HL-60/S4 (cell line): ENCODE results near the gene RHBDD1.

Experiments used
- in situ Hi-C: fragments of 300-500 bp; cut with MboI; formaldehyde crosslinking; loops from 2 replicates; pipeline ENCODE4 v1.14.3; 2022; ENCODE audit warnings: low sequenced_read_pairs

Gene RHBDD1

GRCh38 chr2:226882606-226883005, 46.8 kb downstream of the RHBDD1 start:
- in situ Hi-C loops, result no loop called here

GRCh38 chr2:226883296-226883795, 47.5 kb downstream of the RHBDD1 start:
- in situ Hi-C loops, result no loop called here

GRCh38 chr2:226884166-226884565, 48.3 kb downstream of the RHBDD1 start:
- in situ Hi-C loops, result no loop called here

GRCh38 chr2:226885769-226886435, 50.0 kb downstream of the RHBDD1 start:
- in situ Hi-C loops, result no loop called here

- in situ Hi-C loops, result no loop called here
Observed at GRCh38 chr2:226887940-226888339, 52.1 kb downstream of the RHBDD1 start.

GRCh38 chr2:226888378-226888965, 52.6 kb downstream of the RHBDD1 start:
- in situ Hi-C loops, result no loop called here

- in situ Hi-C loops, result no loop called here
Observed at GRCh38 chr2:226888971-226889370, 53.1 kb downstream of the RHBDD1 start.

- in situ Hi-C loops, result no loop called here
Observed at GRCh38 chr2:226890286-226890685, 54.4 kb downstream of the RHBDD1 start.

- in situ Hi-C loops, result no loop called here
Observed at GRCh38 chr2:226891780-226892590, 56.1 kb downstream of the RHBDD1 start.

- in situ Hi-C loops, result no loop called here
Observed at GRCh38 chr2:226892729-226893128, 56.9 kb downstream of the RHBDD1 start.

- in situ Hi-C loops, result no loop called here
Observed at GRCh38 chr2:226893216-226893615, 57.4 kb downstream of the RHBDD1 start.

- in situ Hi-C loops, result no loop called here
Observed at GRCh38 chr2:226894752-226895151, 58.9 kb downstream of the RHBDD1 start.

- in situ Hi-C loops, result no loop called here
Observed at GRCh38 chr2:226895579-226895978, 59.7 kb downstream of the RHBDD1 start.

- in situ Hi-C loops, result no loop called here
Observed at GRCh38 chr2:226898121-226898520, 62.3 kb downstream of the RHBDD1 start.

GRCh38 chr2:226898897-226899296, 63.0 kb downstream of the RHBDD1 start:
- in situ Hi-C loops, result no loop called here

GRCh38 chr2:226902041-226902966, 66.5 kb downstream of the RHBDD1 start:
- in situ Hi-C loops, result no loop called here

GRCh38 chr2:226903179-226903578, 67.3 kb downstream of the RHBDD1 start:
- in situ Hi-C loops, result no loop called here

GRCh38 chr2:226904592-226904991, 68.7 kb downstream of the RHBDD1 start:
- in situ Hi-C loops, result no loop called here

- in situ Hi-C loops, result no loop called here
Observed at GRCh38 chr2:226905718-226906117, 69.9 kb downstream of the RHBDD1 start.

GRCh38 chr2:226906163-226906693, 70.4 kb downstream of the RHBDD1 start:
- in situ Hi-C loops, result no loop called here
